ENCODE data around the gene FCGR3B.
A peak's percentile ranks its signal among the peaks of the same experiment; 100 is the strongest.
"Not testable (repeated sequence)": the region's sequence is repeated elsewhere in the genome, so short reads cannot be mapped to it uniquely, and the experiment has no call there.

Gene FCGR3B

GRCh38 chr1:161631076-161631475 lies at the start of gene FCGR3B:
Gene FCGR3B (minus strand): TSS chr1:161631176. CDS start chr1:161631094, 82 bp downstream.
- no peak for DNase-seq

- DNase-seq, result no peak
Measured at GRCh38 chr1:161678500-161678899, 47.5 kb upstream of the FCGR3B start.

- DNase-seq, result no peak
Measured at GRCh38 chr1:161676958-161677689, 46.1 kb upstream of the FCGR3B start.

GRCh38 chr1:161676441-161676840 lies 45.5 kb upstream of the FCGR3B start:
- DNase-seq, result no peak

- DNase-seq, result not testable (repeated sequence)
Measured at GRCh38 chr1:161674908-161675307, 43.9 kb upstream of the FCGR3B start.

GRCh38 chr1:161674447-161674846 lies 43.5 kb upstream of the FCGR3B start:
- not testable (repeated sequence) for DNase-seq

GRCh38 chr1:161673437-161673836 lies 42.5 kb upstream of the FCGR3B start:
- not testable (repeated sequence) for DNase-seq

GRCh38 chr1:161671045-161672020 lies 40.4 kb upstream of the FCGR3B start:
- not testable (repeated sequence) for DNase-seq

GRCh38 chr1:161664689-161665088 lies 33.7 kb upstream of the FCGR3B start:
- not testable (repeated sequence) for DNase-seq

GRCh38 chr1:161663569-161663968 lies 32.6 kb upstream of the FCGR3B start:
- DNase-seq, result not testable (repeated sequence)

- DNase-seq, result not testable (repeated sequence)
Measured at GRCh38 chr1:161662684-161663339, 31.8 kb upstream of the FCGR3B start, which contains the start of gene FCGR2B. Gene FCGR2B (plus strand): TSS chr1:161663143. CDS start chr1:161663242, 99 bp downstream.

- DNase-seq, result not testable (repeated sequence)
Measured at GRCh38 chr1:161661660-161662311, 30.8 kb upstream of the FCGR3B start.

- not testable (repeated sequence) for DNase-seq
Measured at GRCh38 chr1:161658524-161658923, 27.5 kb upstream of the FCGR3B start.

GRCh38 chr1:161653971-161654370 lies 23.0 kb upstream of the FCGR3B start:
- not testable (repeated sequence) for DNase-seq

GRCh38 chr1:161653541-161653940 lies 22.6 kb upstream of the FCGR3B start:
- DNase-seq, result not testable (repeated sequence)

- DNase-seq, result peak; percentile 28
Measured at GRCh38 chr1:161647507-161648360, 16.8 kb upstream of the FCGR3B start.

- not testable (repeated sequence) for DNase-seq
Measured at GRCh38 chr1:161644855-161645254, 13.9 kb upstream of the FCGR3B start.

GRCh38 chr1:161643481-161644208 lies 12.7 kb upstream of the FCGR3B start:
- not testable (repeated sequence) for DNase-seq

- not testable (repeated sequence) for DNase-seq
Measured at GRCh38 chr1:161642697-161643096, 11.7 kb upstream of the FCGR3B start.

- not testable (repeated sequence) for DNase-seq
Measured at GRCh38 chr1:161639203-161639602, 8.2 kb upstream of the FCGR3B start.
